Measurements from ENCODE around the gene METAP1D. TPM values are rescaled to one million over a fixed set of nuclear protein-coding genes. Genes with fewer than 3 reads are reported as not detected.
A peak's percentile ranks its signal among the peaks of the same experiment; 100 is the strongest.
"Not testable (repeated sequence)": the region's sequence is repeated elsewhere in the genome, so short reads cannot be mapped to it uniquely, and the experiment has no call there.

Gene METAP1D
- polyA plus RNA-seq, 1 donor, result 14.2 TPM

DNA sequence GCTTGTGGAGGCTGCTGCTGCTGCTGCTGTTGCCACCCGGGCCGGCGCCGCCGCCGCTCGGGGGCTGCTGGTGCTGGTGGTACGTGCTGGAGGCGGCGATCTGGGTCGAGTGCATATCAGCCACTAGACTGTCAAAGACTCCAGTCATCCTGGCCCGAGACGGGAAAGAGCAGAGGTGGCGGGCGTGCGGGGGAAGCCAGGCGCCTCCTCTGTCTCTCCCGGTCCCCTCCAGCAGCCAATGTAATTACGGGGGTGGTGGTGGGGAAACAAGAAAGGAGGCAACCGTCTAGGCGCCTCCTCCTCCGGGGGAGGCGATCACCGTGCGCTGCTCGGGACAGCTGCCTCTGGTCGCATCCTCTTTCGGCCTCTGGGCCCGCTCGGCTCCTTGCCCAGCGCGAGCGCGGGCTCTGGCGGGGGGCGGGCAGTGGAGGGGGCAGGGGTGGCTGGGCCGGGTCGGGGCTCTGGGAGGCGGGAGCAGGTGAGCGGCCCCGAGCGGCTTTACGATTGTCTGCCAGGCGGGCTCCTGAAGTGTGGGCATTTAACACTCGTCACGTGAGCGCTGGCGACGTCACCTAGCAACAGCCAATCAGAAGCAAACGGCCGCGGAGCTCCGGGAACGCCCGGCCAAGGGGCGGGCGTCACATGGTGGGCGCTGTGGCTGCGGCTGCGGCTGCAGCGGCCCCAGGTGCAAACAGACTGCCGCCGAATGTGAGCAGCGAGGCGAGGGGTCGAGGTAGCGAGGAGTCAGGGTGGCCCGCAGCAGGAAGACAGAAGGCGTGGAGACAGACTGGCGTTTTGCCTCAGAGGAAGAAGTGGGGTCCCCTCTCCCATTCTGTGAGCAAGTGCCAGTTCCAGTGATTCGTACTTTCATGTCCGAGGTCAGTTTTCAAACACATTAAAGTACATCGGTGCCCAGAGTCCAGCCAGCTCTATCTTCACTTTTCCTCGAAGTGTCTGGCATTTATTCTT, 102.9 kb downstream of the METAP1D start, which contains the start of gene DLX2:
TSS of gene DLX2 (minus strand) at position 510 of the 969 bp plus-strand sequence. CDS start at position 148, 362 bp downstream.
- peak; percentile 86 for DNase-seq

DNA sequence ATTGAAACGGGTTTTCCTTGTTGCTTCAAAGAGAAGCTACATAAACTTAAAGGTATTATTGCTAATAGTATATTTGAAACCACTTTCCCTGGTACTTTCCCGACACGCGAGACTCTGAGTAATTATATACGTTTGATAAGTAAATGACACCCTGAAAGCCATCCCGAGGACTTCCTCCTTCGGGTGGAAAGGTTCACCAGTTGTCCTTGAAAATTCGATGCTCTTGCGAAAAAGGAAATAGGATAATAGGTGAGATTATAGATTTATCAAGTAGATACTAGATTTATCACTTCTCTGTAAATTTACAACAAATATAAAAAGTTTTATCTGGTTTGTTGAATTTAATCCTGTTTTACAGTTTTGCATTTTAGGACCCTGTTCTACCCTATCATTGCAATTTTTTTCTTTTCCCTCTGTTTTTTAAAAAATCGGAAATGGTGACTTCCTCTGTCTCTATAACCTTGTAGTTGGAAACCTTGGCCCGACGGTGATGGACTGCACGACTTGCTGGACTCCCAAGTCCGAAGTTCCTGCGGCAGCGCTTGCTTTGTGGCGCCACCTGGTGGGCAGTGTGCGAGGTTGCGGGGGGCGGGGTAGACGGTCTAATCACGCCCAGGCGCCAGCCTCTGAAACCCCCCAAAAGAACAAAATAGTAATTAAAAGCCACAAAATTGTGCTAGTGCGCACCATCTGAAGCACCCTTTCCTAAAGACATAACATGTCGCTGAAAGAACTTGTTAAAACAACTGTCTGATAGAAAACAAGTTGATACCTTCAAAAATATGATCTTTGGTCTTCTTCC, 103.9 kb downstream of the METAP1D start:
- peak; percentile 84 for DNase-seq

DNA sequence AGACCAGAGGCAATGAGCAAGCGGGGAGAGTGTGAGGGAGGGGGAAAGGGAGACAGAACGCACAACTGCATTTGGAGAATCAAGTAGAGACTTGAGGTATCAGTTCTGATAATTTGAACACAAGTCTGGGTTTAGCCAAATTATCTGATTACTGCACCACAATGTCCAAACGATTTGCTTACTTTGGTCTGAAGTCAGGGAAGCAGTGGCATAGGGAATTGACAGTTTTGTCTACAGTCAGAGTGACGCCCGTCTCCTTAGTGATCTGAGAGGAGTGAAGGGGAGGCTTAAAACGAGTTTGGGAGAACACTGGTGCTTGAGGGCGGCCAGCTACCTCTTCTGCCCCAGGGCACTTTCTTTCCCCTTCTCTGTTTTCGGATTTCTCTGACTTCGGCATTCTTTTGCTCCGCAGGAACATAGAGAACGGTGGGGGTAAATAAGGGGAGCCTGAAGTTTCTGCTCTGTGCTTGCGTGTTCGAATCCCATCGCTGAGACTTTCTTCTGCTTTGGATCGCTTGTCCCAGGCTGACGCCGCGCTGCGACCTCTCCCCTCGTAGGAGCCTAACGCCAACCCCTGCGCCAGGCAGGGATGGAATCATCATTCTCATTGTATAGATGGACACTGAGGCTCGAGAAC, 105.8 kb downstream of the METAP1D start:
- DNase-seq, result no peak

DNA sequence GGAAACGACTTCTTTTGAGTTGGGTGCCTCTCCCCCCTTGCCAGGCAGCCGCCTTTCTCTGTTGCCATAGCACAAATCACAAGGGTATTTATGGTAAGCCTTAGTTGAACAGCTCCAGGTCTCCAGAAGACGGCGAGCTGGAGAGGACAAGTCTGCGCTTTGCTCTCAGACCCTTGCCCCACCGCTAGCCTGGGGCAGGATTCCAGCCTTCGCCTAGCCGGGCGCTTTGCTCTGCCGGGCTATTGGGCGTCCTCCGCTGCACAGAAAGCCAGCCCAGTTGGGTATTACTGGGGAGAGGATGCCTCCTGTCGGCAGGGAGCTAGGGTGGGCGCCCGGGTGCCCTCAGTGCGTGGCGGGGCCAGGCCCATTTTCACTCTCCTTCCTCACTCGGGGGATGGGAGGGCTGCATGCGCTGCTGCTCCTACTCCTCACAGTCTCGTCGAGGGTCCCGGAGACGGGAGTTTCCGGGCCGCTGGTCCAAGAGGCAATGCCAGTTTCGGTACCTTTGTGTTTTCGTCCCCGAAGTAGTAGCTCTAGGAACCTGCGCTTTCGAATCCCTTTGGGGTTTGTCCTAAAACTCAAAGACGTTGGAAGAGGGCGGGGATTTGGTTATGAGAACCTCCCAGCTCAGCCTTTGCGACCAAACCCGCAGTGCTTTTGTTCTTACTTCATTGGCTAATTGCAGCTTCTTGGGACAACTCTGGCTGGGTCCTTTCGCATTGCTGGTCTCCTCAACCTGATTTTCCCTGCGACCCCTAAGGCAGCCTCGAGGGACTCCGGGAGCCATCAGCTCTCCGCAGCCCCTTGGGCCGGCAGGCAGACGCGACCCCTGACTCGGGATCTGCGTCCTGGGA, 106.6 kb downstream of the METAP1D start:
- no peak for DNase-seq

DNA sequence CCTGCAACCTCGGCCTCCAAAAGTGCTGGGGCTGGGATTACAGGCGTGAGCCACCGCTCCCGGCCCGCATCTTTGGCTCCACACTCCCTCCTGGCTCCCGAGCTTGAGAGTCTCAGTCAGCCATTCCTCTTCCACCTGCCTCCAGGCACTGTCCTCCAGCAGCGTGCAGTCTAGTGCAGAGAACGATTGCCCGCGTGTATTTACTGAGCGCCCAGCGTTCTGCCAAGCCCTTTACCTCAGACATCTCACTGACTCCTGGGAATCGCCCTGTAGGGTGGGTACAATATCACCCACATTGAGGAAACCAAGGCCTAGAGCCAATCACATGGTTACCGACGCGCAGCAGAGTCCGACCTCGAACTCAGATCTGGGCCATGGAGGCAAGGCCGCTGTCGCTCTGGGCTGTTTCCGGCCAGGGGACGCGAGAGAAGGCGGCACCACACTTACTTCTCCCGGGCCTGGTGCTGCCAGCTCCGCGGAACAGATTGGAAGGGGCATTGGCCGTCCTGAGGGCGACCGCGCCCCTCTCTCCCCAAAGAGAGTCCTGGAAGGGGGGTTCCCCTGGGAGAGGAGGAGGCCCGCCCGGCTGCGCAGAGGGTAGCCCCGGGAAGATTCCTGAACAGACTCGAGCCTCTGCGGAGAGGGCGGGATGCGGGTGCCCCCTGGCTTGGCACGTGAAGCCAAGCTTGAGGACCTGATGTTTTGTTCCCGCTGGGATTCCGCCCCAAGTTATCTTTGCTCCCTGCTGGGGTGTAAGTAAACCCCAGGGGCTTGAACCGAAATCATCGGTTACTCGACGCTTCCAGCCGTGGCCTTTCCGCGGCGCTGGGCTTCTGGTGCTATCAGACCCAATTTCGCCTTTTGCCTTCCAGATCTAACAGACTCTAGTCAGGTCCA, 108.2 kb downstream of the METAP1D start:
- no peak for DNase-seq

DNA sequence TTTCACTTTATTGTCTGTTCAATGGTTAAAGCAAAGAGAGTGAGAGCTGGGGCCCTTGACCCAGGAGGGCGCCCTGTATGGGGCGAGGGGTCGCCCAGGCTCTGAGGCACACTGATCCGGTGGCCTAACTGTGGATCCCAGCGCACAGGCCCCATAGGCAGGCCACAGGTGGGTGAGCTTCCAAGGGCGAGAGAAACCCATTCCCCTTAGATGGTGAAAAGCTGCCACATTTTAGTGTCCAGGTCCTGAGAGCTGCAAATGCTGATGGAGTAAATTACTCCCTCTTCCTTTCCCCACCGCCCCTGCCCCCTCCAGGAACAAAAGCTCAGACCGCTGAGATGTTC, 108.8 kb downstream of the METAP1D start:
- DNase-seq, result no peak

DNA sequence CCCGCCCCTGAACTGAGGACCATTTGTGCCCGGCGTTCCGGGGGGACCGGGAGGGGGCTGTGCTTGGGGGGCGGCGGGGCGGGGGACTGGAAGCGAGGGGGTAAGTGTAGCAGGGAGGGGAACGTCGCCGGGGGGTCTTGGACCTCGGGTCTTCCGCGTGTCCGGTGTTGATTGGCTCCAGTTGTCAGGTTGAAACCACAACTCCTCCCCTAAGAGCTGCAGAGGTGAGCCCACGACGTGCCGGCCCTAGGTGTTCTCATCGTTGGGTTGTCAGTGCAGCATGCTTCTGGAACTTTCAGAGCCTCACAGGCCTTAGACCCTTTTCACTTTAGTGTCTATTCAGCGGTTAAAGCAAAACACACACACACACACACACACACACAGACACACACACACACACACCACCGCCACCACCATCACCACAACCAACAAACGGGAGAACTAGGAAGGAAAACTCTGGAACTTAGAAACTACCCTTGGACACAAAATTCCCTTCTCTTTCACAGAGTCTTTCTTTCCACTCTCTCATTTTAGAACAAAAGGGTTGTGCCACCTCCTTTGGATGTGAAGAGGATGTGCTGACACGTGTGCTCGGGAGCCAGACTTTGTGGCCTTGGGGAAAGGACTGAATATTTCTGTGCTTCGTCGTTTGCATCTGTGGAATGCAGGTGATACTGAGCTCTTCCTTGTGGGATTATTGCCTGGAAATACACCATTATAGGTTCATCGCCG, 109.7 kb downstream of the METAP1D start:
- no peak for DNase-seq

DNA sequence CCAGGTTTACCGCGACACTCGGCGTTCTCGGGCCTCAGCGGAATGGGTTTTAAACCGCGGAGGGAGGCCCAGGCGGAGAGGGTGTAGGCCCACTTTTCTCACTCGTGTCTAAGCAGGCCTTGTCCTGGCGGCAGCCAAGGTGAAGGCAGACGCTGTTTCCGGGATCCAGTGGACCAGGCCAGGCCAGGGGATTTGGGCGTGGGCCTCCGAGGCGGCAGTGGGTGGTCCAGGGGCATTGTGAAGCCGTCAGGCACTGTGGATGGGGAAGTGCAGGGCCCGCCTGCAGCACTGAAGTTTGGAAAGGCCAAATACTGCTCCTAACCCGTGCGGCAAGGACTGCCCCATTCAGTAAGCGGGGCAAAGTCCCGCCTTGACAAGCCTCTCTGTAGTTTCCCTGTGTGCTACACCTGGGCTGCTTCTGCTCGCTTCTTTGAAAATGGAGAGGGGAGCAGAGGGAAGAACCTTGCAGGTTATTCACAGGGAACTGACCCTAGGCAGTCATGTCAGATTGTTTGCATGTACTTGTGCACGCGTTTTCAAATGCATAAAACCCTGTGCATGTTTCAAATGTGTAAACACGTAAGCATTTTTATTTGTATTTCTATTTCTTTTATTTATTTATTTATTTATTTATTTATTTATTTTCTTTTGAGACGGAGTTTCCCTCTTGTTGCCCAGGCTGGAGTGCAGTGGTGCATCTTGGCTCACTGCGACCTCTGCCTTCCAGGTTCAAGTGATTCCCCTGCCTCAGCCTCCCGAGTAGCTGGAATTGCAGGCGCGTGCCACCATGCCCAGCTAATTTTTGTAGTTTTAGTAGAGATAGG, 110.4 kb downstream of the METAP1D start:
- no peak for DNase-seq

DNA sequence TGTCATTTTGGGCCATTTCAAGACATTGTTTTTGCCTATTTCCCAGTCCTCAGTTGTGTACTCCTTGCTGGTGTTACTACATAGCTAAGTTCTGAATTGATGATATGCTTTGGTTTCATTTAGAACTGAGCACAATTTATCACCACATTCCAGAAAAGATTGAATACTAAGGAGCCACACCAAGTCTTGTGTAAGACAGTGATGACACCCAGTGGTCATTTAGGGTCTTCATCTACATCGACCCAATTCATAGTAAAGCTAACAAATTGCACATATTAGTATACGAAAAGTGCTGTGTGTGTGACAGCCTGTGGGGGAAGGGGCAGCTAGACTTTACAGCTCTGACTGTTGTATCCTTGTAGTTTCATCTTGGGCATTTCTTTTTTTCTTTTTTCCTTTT, 113.9 kb downstream of the METAP1D start:
- no peak for DNase-seq

DNA sequence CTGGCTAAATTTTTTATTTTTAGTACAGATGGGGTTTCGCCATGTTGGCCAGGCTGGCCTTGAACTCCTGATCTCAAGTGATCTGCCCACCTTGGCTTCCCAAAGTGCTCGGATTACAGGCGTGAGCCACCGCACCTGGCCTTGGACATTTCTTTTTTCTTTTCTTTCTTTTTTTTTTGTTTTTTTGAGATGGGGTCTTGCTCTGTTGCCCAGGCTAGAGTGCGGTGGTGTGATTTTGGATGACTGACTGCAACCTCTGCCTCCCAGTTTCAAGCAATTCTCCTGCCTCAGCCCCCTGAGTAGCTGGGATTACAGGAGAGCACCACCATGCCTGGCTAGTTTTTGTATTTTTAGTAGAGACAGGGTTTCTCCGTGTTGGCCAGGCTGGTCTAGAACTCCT, 114.4 kb downstream of the METAP1D start:
- DNase-seq, result not testable (repeated sequence)

DNA sequence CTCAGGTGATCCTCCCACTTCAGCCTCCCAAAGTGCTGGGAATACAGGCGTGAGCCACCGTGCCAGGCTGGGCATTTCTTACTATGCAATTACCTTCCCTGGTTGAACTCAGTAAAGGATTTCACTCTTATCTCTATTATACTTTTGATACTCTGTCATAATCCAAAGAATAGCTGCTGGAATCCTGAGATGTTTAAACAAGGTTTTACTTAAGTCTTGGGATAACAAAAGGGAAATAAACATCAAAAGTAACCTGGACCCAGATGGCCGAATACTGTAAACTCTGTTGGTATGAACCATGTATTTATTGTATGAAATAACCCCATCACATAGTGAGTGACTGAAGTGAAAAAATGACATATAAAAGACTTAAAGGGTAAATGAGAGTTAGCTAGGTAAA, 114.8 kb downstream of the METAP1D start:
- DNase-seq, result no peak

DNA sequence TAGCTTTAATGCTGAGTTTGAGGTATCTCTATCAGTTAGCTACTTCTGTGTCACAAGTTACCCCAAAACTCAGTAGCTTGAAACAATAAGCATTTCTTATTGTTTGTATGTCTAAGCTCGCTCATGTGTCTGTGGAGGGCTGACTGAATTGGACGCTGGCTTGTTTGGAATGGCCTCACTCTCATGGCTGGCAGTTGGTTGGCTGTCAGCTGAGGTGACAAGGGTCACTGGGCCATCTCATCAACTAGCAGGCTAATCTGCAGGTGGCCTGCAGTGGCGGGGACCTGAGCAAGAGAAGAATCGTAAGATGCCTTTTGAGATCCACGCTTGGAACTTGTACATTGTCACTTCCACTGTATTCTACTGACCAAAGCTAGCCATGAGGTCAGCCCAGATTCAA, 116.4 kb downstream of the METAP1D start:
- no peak for DNase-seq

DNA sequence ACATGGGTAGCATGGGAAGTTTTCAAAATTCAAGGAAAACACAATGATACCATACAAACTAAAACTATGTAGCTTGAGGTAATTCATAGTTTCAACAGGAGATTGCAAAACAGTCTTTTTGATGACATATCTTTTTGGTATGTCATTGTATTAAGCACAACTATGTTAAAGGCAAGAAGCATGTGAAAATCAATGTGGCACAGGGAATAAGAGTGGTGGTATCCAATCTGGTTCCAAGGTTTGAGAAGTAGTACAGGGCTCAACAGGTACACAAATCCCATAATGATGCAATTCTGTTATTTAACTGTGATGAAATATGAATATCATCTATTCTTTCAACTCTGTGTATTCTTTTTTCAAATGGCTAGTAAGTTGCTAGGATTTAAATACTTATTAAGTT, 119.3 kb downstream of the METAP1D start:
- no peak for DNase-seq

DNA sequence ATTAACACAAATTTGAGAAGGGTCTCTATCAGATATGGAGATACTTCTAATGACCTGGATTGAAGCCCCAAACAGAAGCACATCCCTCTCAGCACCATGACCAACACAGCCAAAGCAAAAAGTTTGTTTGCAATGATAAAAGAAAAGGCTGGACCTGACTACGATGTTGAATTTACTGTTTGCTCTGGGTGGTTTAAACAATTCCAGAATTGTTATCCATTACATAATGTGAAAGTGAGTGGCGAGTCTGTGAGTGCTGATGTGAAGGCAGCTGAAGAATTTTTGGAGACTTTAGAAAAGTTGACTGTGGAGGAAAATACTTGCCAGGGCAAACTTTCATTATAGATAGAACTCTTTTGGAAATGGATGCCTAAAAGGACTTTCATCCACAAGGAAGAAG, 120.4 kb downstream of the METAP1D start:
- DNase-seq, result no peak

DNA sequence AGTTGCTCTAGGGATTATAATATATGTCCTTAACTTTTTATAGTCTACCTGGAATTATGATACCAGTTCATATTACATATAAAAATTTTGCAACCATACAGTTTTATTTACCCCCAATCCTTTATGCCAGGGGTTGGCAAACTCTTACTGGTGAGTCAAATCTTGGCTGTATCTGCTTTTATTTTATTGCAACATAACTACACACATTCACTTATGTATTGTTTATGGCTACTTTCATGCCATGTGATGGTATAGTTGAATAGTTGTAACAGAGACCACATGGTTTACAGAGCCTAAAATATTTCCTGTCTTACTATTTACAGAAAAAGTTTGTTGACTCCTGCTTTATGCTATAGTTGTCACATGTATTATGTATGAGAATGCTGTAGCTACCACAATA, 128.7 kb downstream of the METAP1D start:
- no peak for DNase-seq

DNA sequence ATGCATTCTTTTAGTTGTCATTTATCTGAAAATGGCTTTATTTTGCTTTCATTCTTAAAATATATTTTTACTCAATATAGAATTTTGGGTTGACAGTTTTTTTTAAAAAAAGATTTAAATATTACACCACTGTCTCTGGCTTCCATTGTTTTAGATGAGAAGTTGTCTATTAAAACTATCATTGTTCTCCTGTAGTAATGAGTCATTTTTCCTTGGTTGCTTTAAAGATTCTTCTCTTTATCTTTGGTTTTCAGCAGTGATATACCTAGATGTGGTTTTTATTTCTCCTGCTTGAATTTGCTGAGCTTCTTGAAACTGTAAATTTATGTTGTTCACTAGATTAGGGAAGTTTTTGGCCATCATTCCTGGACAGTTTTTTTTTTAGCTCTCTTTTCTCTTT, 129.7 kb downstream of the METAP1D start:
- no peak for DNase-seq
